ENCODE data around the gene PFN3.
A peak's percentile ranks its signal among the peaks of the same experiment; 100 is the strongest.

The PFN3 gene

GRCh38 chr5:177355162-177355867, 45.1 kb downstream of the PFN3 start:
- no peak for DNase-seq (ENCODE audit: low read depth)
- no peak overlapping the region for H3K4me3 ChIP-seq (ENCODE audit: low read length)
- TF ChIP-seq CTCF (conservative IDR thresholded peaks at IDR 0.05; ENCODE audit: low read length) = no peak

- no peak for DNase-seq (ENCODE audit: low read depth)
- no peak overlapping the region for H3K4me3 ChIP-seq (ENCODE audit: low read length)
Measured at GRCh38 chr5:177354711-177355110, 45.8 kb downstream of the PFN3 start.

GRCh38 chr5:177354256-177354655, 46.2 kb downstream of the PFN3 start:
- H3K4me3 ChIP-seq (ENCODE audit: low read length) = no peak overlapping the region
- no peak for TF ChIP-seq CTCF (conservative IDR thresholded peaks at IDR 0.05; ENCODE audit: low read length)
- no peak for DNase-seq (ENCODE audit: low read depth)

More at GRCh38 chr5:177354711-177355110, 45.8 kb downstream of the PFN3 start:
- TF ChIP-seq CTCF (conservative IDR thresholded peaks at IDR 0.05; ENCODE audit: low read length) = no peak

- no peak overlapping the region for H3K4me3 ChIP-seq (ENCODE audit: low read length)
- TF ChIP-seq CTCF (conservative IDR thresholded peaks at IDR 0.05; ENCODE audit: low read length) = no peak
- DNase-seq (ENCODE audit: low read depth) = no peak
Measured at GRCh38 chr5:177353093-177353492, 47.4 kb downstream of the PFN3 start.

- DNase-seq (ENCODE audit: low read depth) = peak; percentile 97
- TF ChIP-seq CTCF (conservative IDR thresholded peaks at IDR 0.05; ENCODE audit: low read length) = no peak
Measured at GRCh38 chr5:177351392-177352329, 48.8 kb downstream of the PFN3 start, which contains the start of gene LMAN2. TSS of gene LMAN2 (minus strand) at chr5:177351668. CDS start at chr5:177351647, 21 bp downstream.

GRCh38 chr5:177350776-177351391, 49.6 kb downstream of the PFN3 start:
- no peak for DNase-seq (ENCODE audit: low read depth)
- H3K4me3 ChIP-seq (ENCODE audit: low read length) = peak overlapping the region; percentile 100
- TF ChIP-seq CTCF (conservative IDR thresholded peaks at IDR 0.05; ENCODE audit: low read length) = no peak

More at GRCh38 chr5:177351392-177352329, 48.8 kb downstream of the PFN3 start, which contains the start of gene LMAN2:
- H3K4me3 ChIP-seq (ENCODE audit: low read length) = peak within 1 kb of the TSS; percentile 100
